NB4 (cell line): ENCODE results near the gene COL6A1.

ENCODE experiments used
- CTCF ChIP-seq: IDR thresholded peaks from one replicate; pipeline ENCODE4 v1.5.1; 2012; ENCODE audit warnings: low read depth, low read length
- POLR2A ChIP-seq: IDR thresholded peaks from 2 replicates; pipeline ENCODE4 v1.6.1; 2011; ENCODE audit warnings: mild to moderate bottlenecking; ENCODE audit not compliant: insufficient read length; ENCODE audit errors: extremely low read depth

- TF ChIP-seq CTCF (no peak), POLR2A (no peak)
These were observed 56.1 kb downstream of the COL6A1 start for GRCh38 chr21:46037331-46038325.
